ENCODE data around the gene NAV3. TPM values are rescaled to one million over a fixed set of nuclear protein-coding genes. Genes with fewer than 3 reads are reported as not detected.

The NAV3 gene
- polyA plus RNA-seq, 1 experiment = 91.7 TPM

GRCh38 chr12:78187741-78188140 lies 357.0 kb downstream of the NAV3 start:
- Histone ChIP-seq H3K36me3 (ENCODE audit: control insufficient read depth, insufficient read depth, low read length) (no peaks in the 10 kb centered on the region), H3K4me3 (ENCODE audit: low read depth, low read length) (no peak overlapping the region), H3K27me3 (ENCODE audit: control insufficient read depth, insufficient read depth, low read length) (no peaks in the 10 kb centered on the region)
- TF ChIP-seq CTCF (IDR thresholded peaks at IDR 0.05; ENCODE audit: insufficient read depth, low read depth, low read length) = no peak
- ChIA-PET POLR2A (no interaction called here), CTCF (interaction anchor here (0.7 kb wide), 1 partner anchor 70 kb away, joined by 3 read pairs; no protein-coding TSS in a partner anchor)
- no peak for DNase-seq (ENCODE audit: low read depth)

DNA sequence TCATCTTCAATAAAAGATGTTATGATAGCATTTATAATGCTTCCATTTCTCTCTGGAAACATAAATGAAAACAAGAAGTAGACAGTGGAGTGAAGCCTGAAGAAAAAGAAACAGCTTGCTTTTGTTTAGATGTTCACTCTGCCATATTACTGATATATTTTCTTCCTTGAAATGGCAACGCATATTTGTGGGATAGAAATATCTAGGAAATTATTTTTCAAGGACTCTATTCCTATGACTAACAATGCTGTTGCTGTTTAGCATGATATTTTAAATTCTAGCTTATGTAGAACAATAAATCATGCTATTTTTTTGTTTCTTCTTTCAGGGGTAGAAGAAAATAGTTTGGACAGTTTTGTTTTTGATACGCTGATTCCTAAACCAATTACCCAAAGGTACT lies 359.0 kb downstream of the NAV3 start:
- POLR2A ChIA-PET = interaction anchor here (0.6 kb wide), 1 partner anchor 465 kb away, joined by 4 read pairs; no protein-coding TSS in a partner anchor
- CTCF ChIA-PET = no interaction called here
- Histone ChIP-seq H3K27me3 (ENCODE audit: control insufficient read depth, insufficient read depth, low read length) (no peaks in the 10 kb centered on the region), H3K36me3 (ENCODE audit: control insufficient read depth, insufficient read depth, low read length) (no peaks in the 10 kb centered on the region), H3K4me3 (ENCODE audit: low read depth, low read length) (no peak overlapping the region)
- no peak for TF ChIP-seq CTCF (IDR thresholded peaks at IDR 0.05; ENCODE audit: insufficient read depth, low read depth, low read length)
- no peak for DNase-seq (ENCODE audit: low read depth)

DNA sequence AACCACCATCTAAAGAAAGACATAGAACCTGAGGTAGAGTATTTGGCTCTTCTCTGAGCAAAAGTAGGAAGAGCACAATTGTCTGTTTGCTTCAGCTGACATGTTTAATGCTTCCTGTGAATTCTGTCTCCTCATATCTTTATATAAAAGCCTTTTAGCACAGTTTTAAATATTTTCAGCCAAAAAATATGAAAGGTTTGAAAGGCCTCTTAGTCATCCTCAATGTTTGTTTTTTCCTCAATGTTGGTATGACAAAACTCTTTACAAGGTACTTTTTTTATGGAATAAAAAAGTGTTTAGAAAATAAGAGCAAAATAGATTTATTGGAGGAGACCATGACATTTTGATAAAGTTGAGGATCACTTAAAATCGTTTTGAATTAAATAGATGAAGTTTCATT lies 360.9 kb downstream of the NAV3 start:
- Histone ChIP-seq H3K36me3 (ENCODE audit: control insufficient read depth, insufficient read depth, low read length) (no peaks in the 10 kb centered on the region), H3K4me3 (ENCODE audit: low read depth, low read length) (no peak overlapping the region), H3K27me3 (ENCODE audit: control insufficient read depth, insufficient read depth, low read length) (no peaks in the 10 kb centered on the region)
- ChIA-PET POLR2A (no interaction called here), CTCF (interaction anchor here (0.5 to 0.7 kb wide), 2 partner anchors 178 to 367 kb away, joined by 3 read pairs; no protein-coding TSS in a partner anchor)
- TF ChIP-seq CTCF (IDR thresholded peaks at IDR 0.05; ENCODE audit: insufficient read depth, low read depth, low read length) = no peak
- DNase-seq (ENCODE audit: low read depth) = peak; percentile 22

DNA sequence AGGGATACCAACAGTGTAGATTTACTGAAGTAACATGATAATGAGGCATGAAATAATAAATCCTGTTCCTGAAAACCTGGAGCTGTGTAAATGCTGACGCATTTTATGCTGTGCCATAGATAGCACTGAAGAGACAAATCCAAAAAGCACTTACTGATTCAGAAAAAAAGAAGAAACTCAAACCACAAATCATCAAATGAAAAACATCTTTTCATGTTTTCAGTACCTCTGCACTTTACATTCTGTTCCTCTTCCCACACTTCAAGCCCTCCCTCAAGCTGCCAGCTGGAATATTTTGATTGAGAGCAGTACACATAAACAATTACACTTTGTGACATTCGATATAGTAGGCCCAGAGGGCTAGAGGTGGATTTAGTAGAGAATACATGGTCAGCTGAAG lies 362.3 kb downstream of the NAV3 start:
- no peak overlapping the region for H3K4me3 ChIP-seq (ENCODE audit: low read depth, low read length)
- no peak for TF ChIP-seq CTCF (IDR thresholded peaks at IDR 0.05; ENCODE audit: insufficient read depth, low read depth, low read length)
- ChIA-PET POLR2A (no interaction called here), CTCF (no interaction called here)
- no peaks in the 10 kb centered on the region for H3K27me3 ChIP-seq (ENCODE audit: control insufficient read depth, insufficient read depth, low read length)
- no peaks in the 10 kb centered on the region for H3K36me3 ChIP-seq (ENCODE audit: control insufficient read depth, insufficient read depth, low read length)
- DNase-seq (ENCODE audit: low read depth) = peak; percentile 20

DNA sequence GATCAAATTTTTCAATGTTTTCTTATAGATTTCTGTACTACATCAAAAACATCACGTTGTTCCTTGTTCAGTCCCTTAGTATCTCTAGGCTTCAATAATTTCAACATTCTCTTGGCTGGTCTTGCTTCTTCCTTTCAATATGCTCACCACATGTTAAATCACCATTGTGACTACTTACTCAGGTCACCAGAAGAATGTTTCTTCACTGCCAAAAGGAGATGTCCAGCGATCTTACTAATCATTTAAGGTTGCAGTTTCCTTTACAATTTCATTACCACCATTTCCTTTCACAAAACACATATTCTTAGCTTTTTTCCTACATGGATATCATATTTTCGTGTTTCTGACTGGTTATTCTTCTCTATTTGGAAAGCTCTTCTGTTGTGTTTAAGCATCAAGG lies 363.8 kb downstream of the NAV3 start:
- CTCF ChIA-PET = no interaction called here
- no peak for TF ChIP-seq CTCF (IDR thresholded peaks at IDR 0.05; ENCODE audit: insufficient read depth, low read depth, low read length)
- no peak overlapping the region for H3K4me3 ChIP-seq (ENCODE audit: low read depth, low read length)
- POLR2A ChIA-PET = interaction anchor here (0.5 to 0.7 kb wide), 3 partner anchors 15 to 96 kb away, joined by 3 read pairs; no protein-coding TSS in a partner anchor
- no peaks in the 10 kb centered on the region for H3K27me3 ChIP-seq (ENCODE audit: control insufficient read depth, insufficient read depth, low read length)
- no peaks in the 10 kb centered on the region for H3K36me3 ChIP-seq (ENCODE audit: control insufficient read depth, insufficient read depth, low read length)
- peak; percentile 84 for DNase-seq (ENCODE audit: low read depth)
